ENCODE data around the gene TEX261.
"Not testable (repeated sequence)": the region's sequence is repeated elsewhere in the genome, so short reads cannot be mapped to it uniquely, and the experiment has no call there.

Gene TEX261

GRCh38 chr2:70994699-70995425 lies at the start of gene TEX261:
TSS of gene TEX261 (minus strand) at chr2:70994873. CDS start at chr2:70994757, 116 bp downstream.
- DNase-seq (ENCODE audit: low read depth in 3 of 3): peak; percentile 78 to 87 (median 78)

GRCh38 chr2:71043531-71044407 lies 49.1 kb upstream of the TEX261 start:
- DNase-seq (ENCODE audit: low read depth in 3 of 3): no peak

- no peak for DNase-seq (ENCODE audit: low read depth in 3 of 3)
These were observed 47.6 kb upstream of the TEX261 start for GRCh38 chr2:71042287-71042686.

- not testable (repeated sequence) for DNase-seq (ENCODE audit: low read depth in 3 of 3)
These were observed 41.6 kb upstream of the TEX261 start for GRCh38 chr2:71036296-71036695.

- peak; percentile 34 to 67 (median 62) for DNase-seq (ENCODE audit: low read depth in 3 of 3)
These were observed 29.0 kb upstream of the TEX261 start for GRCh38 chr2:71023553-71024243.

- not testable (repeated sequence) for DNase-seq (ENCODE audit: low read depth in 3 of 3)
These were observed 26.7 kb upstream of the TEX261 start for GRCh38 chr2:71021394-71021793.

- not testable (repeated sequence) for DNase-seq (ENCODE audit: low read depth in 3 of 3)
These were observed 25.3 kb upstream of the TEX261 start for GRCh38 chr2:71019989-71020388.

GRCh38 chr2:71018625-71019024 lies 24.0 kb upstream of the TEX261 start:
- DNase-seq (ENCODE audit: low read depth in 3 of 3): no peak

GRCh38 chr2:71011786-71012185 lies 17.1 kb upstream of the TEX261 start:
- DNase-seq (ENCODE audit: low read depth in 3 of 3): not testable (repeated sequence)

- DNase-seq (ENCODE audit: low read depth in 3 of 3): no peak
These were observed 13.7 kb upstream of the TEX261 start for GRCh38 chr2:71008342-71008741.

- no peak for DNase-seq (ENCODE audit: low read depth in 3 of 3)
These were observed 12.5 kb upstream of the TEX261 start for GRCh38 chr2:71006955-71007799.

GRCh38 chr2:71006323-71006722 lies 11.7 kb upstream of the TEX261 start:
- DNase-seq (ENCODE audit: low read depth in 3 of 3): no peak

- DNase-seq (ENCODE audit: low read depth in 3 of 3): no peak
These were observed 10.9 kb upstream of the TEX261 start for GRCh38 chr2:71005271-71006202.

- DNase-seq (ENCODE audit: low read depth in 3 of 3): no peak
These were observed 10.2 kb upstream of the TEX261 start for GRCh38 chr2:71004857-71005256.

- no peak for DNase-seq (ENCODE audit: low read depth in 3 of 3)
These were observed 9.5 kb upstream of the TEX261 start for GRCh38 chr2:71003966-71004755.

GRCh38 chr2:71003396-71003795 lies 8.7 kb upstream of the TEX261 start:
- DNase-seq (ENCODE audit: low read depth in 3 of 3): no peak

GRCh38 chr2:71001981-71002570 lies 7.4 kb upstream of the TEX261 start:
- DNase-seq (ENCODE audit: low read depth in 3 of 3): no peak

- DNase-seq (ENCODE audit: low read depth in 3 of 3): no peak
These were observed 6.9 kb upstream of the TEX261 start for GRCh38 chr2:71001592-71001927.
